Neural cell (in vitro differentiated cells): Measurements from ENCODE around the gene PRKG1. TPM values are rescaled to one million over a fixed set of nuclear protein-coding genes. Genes with fewer than 3 reads are reported as not detected.

Source experiments
- H2AFZ ChIP-seq: fragments of 200-600, 300-800 bp; sonication (generic), shearing (Covaris generic); 2 replicates; pipeline ENCODE4 v1.6.0; 2014; ENCODE audit warnings: low read depth, mild to moderate bottlenecking, antibody characterized with exemption, low read length, moderate library complexity
- H3F3A ChIP-seq: fragments of 200-600 bp; shearing (Covaris generic); 2 replicates; pipeline ENCODE4 v1.6.1; 2016; ENCODE audit warnings: mild to moderate bottlenecking, moderate library complexity, mixed read lengths, antibody characterized with exemption, low read length; ENCODE audit not compliant: insufficient read depth, poor library complexity, severe bottlenecking
- H3K27ac ChIP-seq: fragments of 200-600, 300-800 bp; sonication (generic), shearing (Covaris generic); 2 replicates; pipeline ENCODE4 v1.5.1; 2014; ENCODE audit warnings: mild to moderate bottlenecking, low read length, moderate library complexity
- H3K27me3 ChIP-seq: fragments of 300-800, 200-600 bp; sonication (generic), shearing (Covaris generic); 2 replicates; pipeline ENCODE4 v1.6.0; 2014; ENCODE audit warnings: mild to moderate bottlenecking, low read depth, low read length, moderate library complexity; ENCODE audit not compliant: insufficient read depth
- H3K36me3 ChIP-seq: fragments of 300-800, 200-600 bp; sonication (generic), shearing (Covaris generic); 2 replicates; pipeline ENCODE4 v1.5.1; 2014; ENCODE audit warnings: mild to moderate bottlenecking, antibody characterized with exemption, low read length, moderate library complexity; ENCODE audit not compliant: insufficient read depth
- H3K4me2 ChIP-seq: fragments of 300-800, 200-600 bp; sonication (generic), shearing (Covaris generic); 2 replicates; pipeline ENCODE4 v1.6.0; 2014; ENCODE audit warnings: mild to moderate bottlenecking, low read length
- H3K4me3 ChIP-seq: fragments of 300-800, 200-600 bp; sonication (generic), shearing (Covaris generic); 2 replicates; pipeline ENCODE4 v1.5.1; 2014; ENCODE audit warnings: mild to moderate bottlenecking, low read length, moderate library complexity
- H3K79me2 ChIP-seq: fragments of 200-600 bp; shearing (Covaris generic); replicated peaks from 2 replicates; pipeline ENCODE4 v1.6.0; 2014; ENCODE audit warnings: mild to moderate bottlenecking, low read length, moderate library complexity; ENCODE audit not compliant: insufficient read depth
- H3K9ac ChIP-seq: fragments of 300-800, 200-600 bp; sonication (generic), shearing (Covaris generic); 2 replicates; pipeline ENCODE4 v1.6.1; 2016; ENCODE audit warnings: mild to moderate bottlenecking, low read length, mixed read lengths
- H3K9me2 ChIP-seq: fragments of 200-600 bp; shearing (Covaris generic); 2 replicates; pipeline ENCODE4 v1.6.1; 2016; ENCODE audit warnings: mild to moderate bottlenecking, low read length, mixed read lengths; ENCODE audit not compliant: insufficient read depth
- H3K9me3 ChIP-seq: fragments of 200-600, 300-800 bp; sonication (generic), shearing (Covaris generic); 2 replicates; pipeline ENCODE4 v1.6.1; 2016; ENCODE audit warnings: mild to moderate bottlenecking, mixed run types, low read length, moderate library complexity, mixed read lengths
- H4K20me1 ChIP-seq: fragments of 200-600 bp; shearing (Covaris generic); 2 replicates; pipeline ENCODE4 v1.6.1; 2016; ENCODE audit warnings: mild to moderate bottlenecking, mixed run types; ENCODE audit not compliant: insufficient read depth
- EP300 ChIP-seq: fragments of 450-650 bp; conservative IDR thresholded peaks from 2 replicates; pipeline ENCODE4 v1.6.1; 2014; ENCODE audit warnings: antibody characterized with exemption, mild to moderate bottlenecking, moderate library complexity; ENCODE audit not compliant: poor library complexity, severe bottlenecking
- EZH2 ChIP-seq: fragments of 200-600, 300-800 bp; shearing (Covaris generic), sonication (generic); IDR thresholded peaks from 2 replicates; pipeline ENCODE4 v1.6.1; 2014; ENCODE audit warnings: antibody characterized with exemption, low read length, borderline replicate concordance, mild to moderate bottlenecking; ENCODE audit not compliant: insufficient read depth, poor library complexity, severe bottlenecking
- MXI1 ChIP-seq: fragments of 450-650 bp; conservative IDR thresholded peaks from 2 replicates; pipeline ENCODE4 v1.6.1; 2014; ENCODE audit warnings: antibody characterized with exemption, mild to moderate bottlenecking; ENCODE audit not compliant: poor library complexity, severe bottlenecking
- POLR2AphosphoS5 ChIP-seq: IDR thresholded peaks from 2 replicates; pipeline ENCODE4 v1.6.1; 2012
- RAD21 ChIP-seq: fragments of 450-650 bp; conservative IDR thresholded peaks from 2 replicates; pipeline ENCODE4 v1.6.1; 2014; ENCODE audit warnings: antibody characterized with exemption, mild to moderate bottlenecking, moderate library complexity
- SMC3 ChIP-seq: fragments of 450-650 bp; conservative IDR thresholded peaks from 2 replicates; pipeline ENCODE4 v1.6.1; 2014; ENCODE audit warnings: antibody characterized with exemption, mild to moderate bottlenecking, moderate library complexity; ENCODE audit not compliant: poor library complexity
- TAF1 ChIP-seq: IDR thresholded peaks from 2 replicates; pipeline ENCODE4 v1.6.1; 2012; ENCODE audit warnings: low read depth
- polyA plus RNA-seq: library from polyadenylated mRNA; depleted of rRNA; stranded (reverse); fragments of >200 nt; gene quantifications from 2 replicates; pipeline ENCODE4 v1.2.3, GENCODE V29; 2014
- TF ChIP-seq, protein P1 (sequence below): fragments of 450-650 bp; IDR thresholded peaks from 2 replicates; pipeline ENCODE4 v1.5.1; 2014; ENCODE audit warnings: antibody characterized with exemption, mild to moderate bottlenecking, moderate library complexity; ENCODE audit not compliant: poor library complexity, severe bottlenecking
- TF ChIP-seq, protein P2 (sequence below): IDR thresholded peaks from 2 replicates; pipeline ENCODE4 v1.6.1; 2012; ENCODE audit warnings: borderline replicate concordance

PRKG1 gene
- polyA plus RNA-seq, 1 donor from 2014 or later, result 2.2 TPM

DNA sequence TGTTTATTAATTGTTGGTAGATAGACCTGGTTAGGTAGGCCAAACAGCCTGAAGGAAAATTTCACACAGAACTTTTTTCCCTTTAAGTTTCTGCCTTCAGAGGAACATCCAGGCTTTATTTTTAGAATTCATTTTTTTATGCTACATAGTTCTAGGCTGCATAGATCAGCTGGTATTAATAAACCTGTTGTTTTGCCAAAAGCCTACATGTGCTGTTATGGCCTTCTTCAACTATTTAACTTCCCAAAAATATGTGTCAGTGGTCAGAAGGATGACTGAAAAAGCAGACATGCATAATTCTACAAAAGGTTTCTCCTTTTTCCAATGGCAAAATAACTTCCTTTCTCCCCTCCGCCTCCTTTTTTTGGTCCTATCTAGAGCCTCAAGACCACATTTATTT is 936.8 kb downstream of the PRKG1 start:
- H3K9ac ChIP-seq, result no peak overlapping the region
- no peaks in the 10 kb centered on the region for H4K20me1 ChIP-seq
- H3K79me2 ChIP-seq, result no peaks in the 10 kb centered on the region
- H3F3A ChIP-seq, result no peaks in the 10 kb centered on the region
- H3K9me3 ChIP-seq, result peaks cover 6% of the 10 kb centered on the region
- no peak overlapping the region for H3K4me3 ChIP-seq
- no peaks in the 10 kb centered on the region for H3K27me3 ChIP-seq
- H2AFZ ChIP-seq, result no peak overlapping the region
- TF ChIP-seq TAF1 (no peak), SMC3 (no peak)
- no peak overlapping the region for H3K4me2 ChIP-seq
- H3K36me3 ChIP-seq, result no peaks in the 10 kb centered on the region
- H3K9me2 ChIP-seq, result no peaks in the 10 kb centered on the region
- no peak overlapping the region for H3K27ac ChIP-seq

DNA sequence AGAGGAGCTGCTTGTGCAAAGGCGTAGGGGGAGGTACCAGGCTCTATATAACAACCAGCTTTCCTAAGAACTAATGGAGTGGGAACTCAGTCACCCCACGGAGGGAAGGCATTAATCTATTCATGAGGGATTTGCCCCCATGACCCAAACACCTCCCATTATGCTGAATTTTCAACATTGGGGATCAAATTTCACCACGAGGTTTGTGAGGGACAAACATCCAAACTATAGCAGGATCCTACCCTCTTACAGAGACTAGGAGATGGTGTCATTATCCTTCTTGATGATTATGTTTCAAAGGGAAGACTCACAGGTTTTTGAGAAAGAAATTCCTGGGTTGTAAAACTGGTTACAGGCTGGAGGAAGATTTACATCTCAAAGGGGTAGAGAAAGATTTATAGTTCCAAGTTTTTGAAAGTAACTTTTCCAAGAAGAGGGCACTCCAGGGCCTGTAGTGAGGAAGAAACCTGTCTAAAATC is 944.8 kb downstream of the PRKG1 start:
- Histone ChIP-seq H3K4me2 (no peak overlapping the region), H3K9me3 (no peaks in the 10 kb centered on the region), H3K27ac (no peak overlapping the region)

More for the DNA sequence above, 944.8 kb downstream of the PRKG1 start:
- Histone ChIP-seq H3F3A (no peaks in the 10 kb centered on the region), H3K4me3 (no peak overlapping the region), H3K9ac (no peak overlapping the region), H3K9me2 (no peaks in the 10 kb centered on the region), H3K36me3 (no peaks in the 10 kb centered on the region), H4K20me1 (no peaks in the 10 kb centered on the region), H2AFZ (no peak overlapping the region), H3K79me2 (no peaks in the 10 kb centered on the region), H3K27me3 (no peaks in the 10 kb centered on the region)
- TF ChIP-seq, protein P1, sequence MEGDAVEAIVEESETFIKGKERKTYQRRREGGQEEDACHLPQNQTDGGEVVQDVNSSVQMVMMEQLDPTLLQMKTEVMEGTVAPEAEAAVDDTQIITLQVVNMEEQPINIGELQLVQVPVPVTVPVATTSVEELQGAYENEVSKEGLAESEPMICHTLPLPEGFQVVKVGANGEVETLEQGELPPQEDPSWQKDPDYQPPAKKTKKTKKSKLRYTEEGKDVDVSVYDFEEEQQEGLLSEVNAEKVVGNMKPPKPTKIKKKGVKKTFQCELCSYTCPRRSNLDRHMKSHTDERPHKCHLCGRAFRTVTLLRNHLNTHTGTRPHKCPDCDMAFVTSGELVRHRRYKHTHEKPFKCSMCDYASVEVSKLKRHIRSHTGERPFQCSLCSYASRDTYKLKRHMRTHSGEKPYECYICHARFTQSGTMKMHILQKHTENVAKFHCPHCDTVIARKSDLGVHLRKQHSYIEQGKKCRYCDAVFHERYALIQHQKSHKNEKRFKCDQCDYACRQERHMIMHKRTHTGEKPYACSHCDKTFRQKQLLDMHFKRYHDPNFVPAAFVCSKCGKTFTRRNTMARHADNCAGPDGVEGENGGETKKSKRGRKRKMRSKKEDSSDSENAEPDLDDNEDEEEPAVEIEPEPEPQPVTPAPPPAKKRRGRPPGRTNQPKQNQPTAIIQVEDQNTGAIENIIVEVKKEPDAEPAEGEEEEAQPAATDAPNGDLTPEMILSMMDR, result no peak
- TF ChIP-seq EP300 (no peak), MXI1 (no peak), SMC3 (no peak), POLR2AphosphoS5 (no peak), EZH2 (no peak), TAF1 (no peak), RAD21 (no peak)
- TF ChIP-seq, protein P2, sequence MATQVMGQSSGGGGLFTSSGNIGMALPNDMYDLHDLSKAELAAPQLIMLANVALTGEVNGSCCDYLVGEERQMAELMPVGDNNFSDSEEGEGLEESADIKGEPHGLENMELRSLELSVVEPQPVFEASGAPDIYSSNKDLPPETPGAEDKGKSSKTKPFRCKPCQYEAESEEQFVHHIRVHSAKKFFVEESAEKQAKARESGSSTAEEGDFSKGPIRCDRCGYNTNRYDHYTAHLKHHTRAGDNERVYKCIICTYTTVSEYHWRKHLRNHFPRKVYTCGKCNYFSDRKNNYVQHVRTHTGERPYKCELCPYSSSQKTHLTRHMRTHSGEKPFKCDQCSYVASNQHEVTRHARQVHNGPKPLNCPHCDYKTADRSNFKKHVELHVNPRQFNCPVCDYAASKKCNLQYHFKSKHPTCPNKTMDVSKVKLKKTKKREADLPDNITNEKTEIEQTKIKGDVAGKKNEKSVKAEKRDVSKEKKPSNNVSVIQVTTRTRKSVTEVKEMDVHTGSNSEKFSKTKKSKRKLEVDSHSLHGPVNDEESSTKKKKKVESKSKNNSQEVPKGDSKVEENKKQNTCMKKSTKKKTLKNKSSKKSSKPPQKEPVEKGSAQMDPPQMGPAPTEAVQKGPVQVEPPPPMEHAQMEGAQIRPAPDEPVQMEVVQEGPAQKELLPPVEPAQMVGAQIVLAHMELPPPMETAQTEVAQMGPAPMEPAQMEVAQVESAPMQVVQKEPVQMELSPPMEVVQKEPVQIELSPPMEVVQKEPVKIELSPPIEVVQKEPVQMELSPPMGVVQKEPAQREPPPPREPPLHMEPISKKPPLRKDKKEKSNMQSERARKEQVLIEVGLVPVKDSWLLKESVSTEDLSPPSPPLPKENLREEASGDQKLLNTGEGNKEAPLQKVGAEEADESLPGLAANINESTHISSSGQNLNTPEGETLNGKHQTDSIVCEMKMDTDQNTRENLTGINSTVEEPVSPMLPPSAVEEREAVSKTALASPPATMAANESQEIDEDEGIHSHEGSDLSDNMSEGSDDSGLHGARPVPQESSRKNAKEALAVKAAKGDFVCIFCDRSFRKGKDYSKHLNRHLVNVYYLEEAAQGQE, result no peak
